Body of pancreas (tissue), 4 donors: ENCODE results near the gene GCNT2. TPM values are rescaled to one million over a fixed set of nuclear protein-coding genes. Genes with fewer than 3 reads are reported as not detected.
"Not testable (repeated sequence)": the region's sequence is repeated elsewhere in the genome, so short reads cannot be mapped to it uniquely, and the experiment has no call there.

Experiments
- ATAC-seq: fragments of 150-250 bp; one replicate; pipeline ENCODE4 v1.9.1; 2016
- DNase-seq, 4 donors: peaks; one replicate each; pipeline ENCODE4 v3.0.0-alpha.2; 2019
- H3K27ac ChIP-seq, 4 donors: fragments of 200-600 bp; sonication (generic); 1 replicate in 3 of 4; 2 replicates in 1 of 4; pipeline versions ENCODE4 v1.5.1 to v1.6.1; 2016 to 2019; ENCODE audit warnings: mild to moderate bottlenecking in 1 of 4, mixed read lengths in 1 of 4, moderate library complexity in 1 of 4
- H3K27me3 ChIP-seq, 2 donors: fragments of 200-600 bp; sonication (generic); one replicate each; pipeline ENCODE4 v1.6.0; 2016; ENCODE audit warnings: mild to moderate bottlenecking in 1 of 2
- H3K36me3 ChIP-seq, 2 donors: fragments of 200-600 bp; sonication (generic); replicated peaks in 1 of 2; 2 replicates each; pipeline ENCODE4 v1.5.1; 2016; ENCODE audit warnings: low read depth in 2 of 2; ENCODE audit not compliant: insufficient read depth in 1 of 2
- H3K4me1 ChIP-seq: fragments of 200-600 bp; sonication (generic); one replicate; pipeline ENCODE4 v1.6.0; 2016
- H3K4me3 ChIP-seq, 2 donors: fragments of 200-600 bp; sonication (generic); 1 replicate in 1 of 2; 2 replicates in 1 of 2; pipeline ENCODE4 v1.5.1; 2016 to 2019
- H3K9me3 ChIP-seq, 3 donors: fragments of 200-600 bp; sonication (generic); 1 replicate in 2 of 3; 2 replicates in 1 of 3; pipeline ENCODE4 v1.5.1; 2016
- CTCF ChIP-seq, 7 experiments: fragments of 450-650 bp in 4 of 7; fragments of 200-600 bp in 3 of 7; sonication (generic) in 3 of 7; IDR thresholded peaks; one replicate each; pipeline ENCODE4 v1.5.1; 2016 to 2019; ENCODE audit warnings: antibody characterized with exemption in 7 of 7
- POLR2A ChIP-seq, 3 donors: fragments of 450-650 bp; IDR thresholded peaks; one replicate each; pipeline ENCODE4 v1.6.1; 2016; ENCODE audit warnings: antibody characterized with exemption in 3 of 3, mild to moderate bottlenecking in 2 of 3
- WGBS, 2 donors: methylation state at CpG; one replicate each; pipeline ENCODE4 v1.1.5; 2017; 5-methylcytosine and 5-hydroxymethylcytosine counted together
- intact Hi-C: fragments of 100-400 bp; cut with DNase I; formaldehyde crosslinking; loops from one replicate; pipeline ENCODE4 v1.15.1; 2023
- total RNA-seq, 2 donors: library from RNA; depleted of rRNA; stranded (reverse); fragments of >200 nt; gene quantifications; one replicate each; pipeline ENCODE4 v1.1.0, GENCODE V29; 2016

The GCNT2 gene
- total RNA-seq, 2 donors from 2014 or later: 4.4 to 7.6 TPM

- Histone ChIP-seq H3K9me3 (no peaks in the 10 kb centered on the region), H3K27me3 (no peaks in the 10 kb centered on the region), H3K36me3 (no peaks in the 10 kb centered on the region), H3K4me3 (peak overlapping the region in 1 of 2 donors; percentile 24), H3K4me1 (peaks cover 23% of the 10 kb centered on the region), H3K27ac (peak overlapping the region; percentile 71 to 87 (median 78))
- TF ChIP-seq POLR2A (IDR thresholded peaks at IDR 0.05) (peak in 2 of 3 donors; percentile 50 to 58), CTCF (IDR thresholded peaks at IDR 0.05) (no peak)
- DNase-seq (peak; percentile 43 to 70 (median 51)), ATAC-seq (peak; percentile 57)
- WGBS, 2 donors: 29 to 43% methylated on average over 15 to 16 of the region's 16 CpGs
- intact Hi-C loops: no loop called here
Observed at GRCh38 chr6:10529231-10529801, 8.2 kb downstream of the GCNT2 start.

DNA sequence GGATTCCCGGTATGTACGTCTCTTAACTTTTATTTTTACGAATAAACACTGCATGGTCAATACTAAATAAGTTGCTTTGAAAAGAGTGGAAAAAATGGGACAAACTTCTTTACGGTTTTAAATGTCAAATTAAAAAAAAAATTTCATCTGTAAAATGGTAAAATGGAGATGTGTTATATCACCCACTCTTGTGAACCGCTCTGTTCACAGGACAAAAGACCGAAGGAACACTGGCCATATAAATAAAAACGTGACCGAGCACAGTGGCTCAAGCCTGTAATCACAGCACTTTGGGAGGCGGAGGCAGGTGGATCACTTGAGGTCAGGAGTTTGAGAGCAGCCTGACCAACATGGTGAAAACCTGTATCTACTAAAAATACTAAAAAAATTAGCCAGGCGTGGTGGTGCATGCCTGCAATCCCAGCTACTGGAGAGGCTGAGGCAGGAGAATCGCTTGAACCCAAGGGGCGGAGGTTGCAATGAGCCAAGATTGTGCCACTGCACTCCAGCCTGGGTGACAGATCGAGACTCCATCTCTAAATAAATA lies 8.8 kb downstream of the GCNT2 start:
- intact Hi-C loops, H3K4me3 ChIP-seq, H3K27me3 ChIP-seq, H3K9me3 ChIP-seq, H3K36me3 ChIP-seq, ATAC-seq: not testable (repeated sequence)
- TF ChIP-seq CTCF (IDR thresholded peaks at IDR 0.05): peak in 1 of 7 experiments; percentile 5
- Histone ChIP-seq H3K27ac (peak overlapping the region in 3 of 4 donors; percentile 71 to 87 (median 82)), H3K4me1 (peaks cover 23% of the 10 kb centered on the region)
- WGBS, 2 donors: 43% methylated on average over 13 of the region's 13 CpGs
- peak in 1 of 4 donors; percentile 28 for DNase-seq

DNA sequence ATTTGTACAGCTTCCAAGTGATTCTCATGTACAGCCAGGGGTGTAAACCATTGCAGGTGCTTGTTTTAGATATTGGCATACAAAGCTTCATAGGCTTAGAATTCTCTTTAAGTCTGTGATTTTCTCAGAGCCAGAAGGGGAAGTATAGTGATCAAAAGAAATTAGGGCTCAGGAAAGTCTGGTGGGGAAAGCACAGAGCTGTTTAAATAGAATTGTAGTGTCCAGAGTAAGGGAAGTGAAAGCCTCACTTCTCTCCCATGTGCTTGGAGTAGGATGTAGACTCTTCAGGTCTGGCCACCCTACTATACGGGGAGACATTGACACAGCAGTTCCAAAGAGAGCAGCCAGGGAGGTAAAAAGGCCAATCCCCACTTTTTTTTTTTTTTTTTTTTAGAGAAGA lies 10.4 kb downstream of the GCNT2 start:
- Histone ChIP-seq H3K36me3 (no peaks in the 10 kb centered on the region), H3K27ac (peak overlapping the region in 1 of 4 donors; percentile 41), H3K27me3 (no peaks in the 10 kb centered on the region), H3K4me1 (peaks cover 23% of the 10 kb centered on the region), H3K9me3 (no peaks in the 10 kb centered on the region), H3K4me3 (no peak overlapping the region)
- DNase-seq: no peak
- TF ChIP-seq CTCF (IDR thresholded peaks at IDR 0.05): no peak
- TF ChIP-seq POLR2A (IDR thresholded peaks at IDR 0.05): no peak
- ATAC-seq: no peak
- intact Hi-C loops: no loop called here
- WGBS, 2 donors: 48 to 73% methylated on average over 1 of the region's 1 CpG

DNA sequence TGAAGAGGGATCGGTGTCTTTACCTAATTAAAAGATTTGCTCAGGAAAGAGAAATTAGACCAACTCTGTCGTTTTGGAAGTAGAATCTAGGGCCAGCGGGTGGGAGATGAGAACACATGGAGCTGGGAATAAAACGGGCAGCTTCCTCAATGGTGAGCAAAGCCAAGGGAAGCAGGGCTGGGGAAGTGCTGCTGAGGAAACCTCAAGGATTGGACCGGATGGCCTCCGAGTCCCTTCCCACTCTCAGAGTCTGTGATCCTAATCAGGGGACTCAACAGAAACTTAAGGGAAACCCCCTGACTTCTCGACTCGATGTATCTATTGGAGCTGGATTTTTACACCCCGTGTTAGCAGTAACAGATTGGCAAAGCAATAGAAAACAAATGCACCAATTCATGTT lies 10.8 kb downstream of the GCNT2 start:
- peaks cover 23% of the 10 kb centered on the region for H3K4me1 ChIP-seq
- no peak overlapping the region for H3K4me3 ChIP-seq
- peak overlapping the region in 1 of 4 donors; percentile 41 for H3K27ac ChIP-seq
- TF ChIP-seq POLR2A (IDR thresholded peaks at IDR 0.05) (no peak), CTCF (IDR thresholded peaks at IDR 0.05) (no peak)
- no peaks in the 10 kb centered on the region for H3K9me3 ChIP-seq
- DNase-seq: peak in 1 of 4 donors; percentile 13
- WGBS, 2 donors: 66 to 87% methylated on average over 9 of the region's 9 CpGs
- no peak for ATAC-seq
- intact Hi-C loops: no loop called here
- H3K27me3 ChIP-seq: no peaks in the 10 kb centered on the region
- H3K36me3 ChIP-seq: no peaks in the 10 kb centered on the region

GRCh38 chr6:10532392-10532791 lies 11.2 kb downstream of the GCNT2 start:
- Histone ChIP-seq H3K4me1 (peaks cover 23% of the 10 kb centered on the region), H3K27me3 (no peaks in the 10 kb centered on the region), H3K4me3 (no peak overlapping the region), H3K36me3 (no peaks in the 10 kb centered on the region), H3K27ac (no peak overlapping the region), H3K9me3 (no peaks in the 10 kb centered on the region)
- intact Hi-C loops: no loop called here
- DNase-seq (no peak), ATAC-seq (no peak)
- 88 to 90% methylated on average over 8 of the region's 8 CpGs for WGBS, 2 donors
- TF ChIP-seq POLR2A (IDR thresholded peaks at IDR 0.05): no peak
- no peak for TF ChIP-seq CTCF (IDR thresholded peaks at IDR 0.05)
